ENCODE measurements around the gene PALMD. TPM values are rescaled to one million over a fixed set of nuclear protein-coding genes. Genes with fewer than 3 reads are reported as not detected.
A peak's percentile ranks its signal among the peaks of the same experiment; 100 is the strongest.

PALMD gene
- total RNA-seq, 1 donor from 2014 or later, result 39.5 TPM

DNA sequence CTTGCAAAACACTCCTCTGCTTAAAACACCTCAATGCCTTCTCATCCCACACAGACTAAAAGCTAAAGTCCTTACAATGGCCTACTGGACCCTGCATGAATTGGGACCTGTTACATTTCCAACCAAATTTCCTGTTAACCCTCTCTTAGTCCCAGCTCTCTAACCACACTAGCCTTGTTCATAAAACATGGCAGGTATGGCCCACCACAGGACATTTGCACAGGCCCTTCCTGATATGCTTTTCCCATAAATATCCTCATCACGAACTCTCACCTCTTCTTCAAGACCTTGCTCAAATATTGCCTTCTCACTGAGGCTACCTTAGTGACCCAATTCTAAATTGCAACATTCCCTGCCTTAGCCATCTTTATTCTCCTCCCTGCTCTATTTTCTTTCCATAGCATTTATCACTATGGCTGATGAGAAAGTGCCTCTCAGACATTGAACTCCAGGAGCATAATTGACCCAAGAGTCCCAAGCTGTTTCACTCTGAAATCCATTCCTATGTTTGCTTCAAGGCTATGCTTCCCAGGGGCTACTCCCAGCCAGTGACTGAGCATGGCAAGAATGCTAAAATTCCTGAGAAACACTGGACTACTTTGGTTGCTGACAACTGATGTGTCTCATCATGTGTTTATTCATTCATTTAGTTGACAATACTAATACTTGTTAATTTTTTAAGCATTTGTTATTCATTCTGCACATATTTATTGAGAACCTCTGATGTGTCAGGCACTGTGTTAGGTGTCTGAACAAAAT, 2.7 kb upstream of the PALMD start:
- no peaks in the 10 kb centered on the region for H3K9me3 ChIP-seq
- no peak overlapping the region for H3K27ac ChIP-seq

DNA sequence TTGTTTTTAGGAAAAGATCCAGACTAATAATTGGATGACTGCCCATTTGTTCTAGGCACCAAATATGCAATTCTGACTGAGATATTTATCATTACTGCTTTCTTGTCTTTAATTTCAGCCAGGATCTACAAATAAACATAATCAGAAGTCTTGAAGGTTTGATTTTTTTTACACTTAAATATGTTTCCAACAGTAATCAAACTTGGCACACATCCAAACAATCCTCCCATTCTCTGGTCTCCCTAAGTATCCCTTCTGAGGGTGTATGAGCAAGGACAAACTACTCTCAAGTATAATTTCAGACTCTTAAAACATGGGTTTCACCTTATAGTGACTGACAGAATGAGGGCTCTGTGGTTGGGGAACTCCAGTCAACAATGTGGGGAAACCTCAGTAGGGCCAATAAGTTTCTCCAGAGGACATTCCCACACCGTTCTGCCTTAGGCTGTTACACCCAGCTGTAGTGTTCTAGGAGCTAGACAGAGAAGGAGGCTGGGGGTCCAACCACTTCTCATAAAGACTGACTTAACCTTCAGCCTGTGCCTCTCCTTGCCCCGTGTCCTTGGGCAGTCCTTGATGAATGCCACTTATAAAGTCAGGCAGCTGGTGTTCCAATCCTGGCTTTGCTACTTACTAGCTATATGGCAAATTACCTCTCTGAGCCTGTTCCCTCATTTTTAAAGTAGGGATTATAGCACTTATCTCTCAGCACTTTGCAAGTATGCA, 1.5 kb upstream of the PALMD start:
- peaks cover 15% of the 10 kb centered on the region for H3K4me1 ChIP-seq
- DNase-seq (ENCODE audit: extremely low spot score in 2 of 2), result no peak
- no peak overlapping the region for H3K4me3 ChIP-seq
- H3K27ac ChIP-seq, result peak overlapping the region; percentile 62
- intact Hi-C loops (cut with DNase I), result no loop called here
- TF ChIP-seq POLR2AphosphoS5 (IDR thresholded peaks at IDR 0.05; ENCODE audit: insufficient read depth in 1 of 2, low read depth in 1 of 2), result no peak
- no peaks in the 10 kb centered on the region for H3K9me3 ChIP-seq
- H3K36me3 ChIP-seq, result no peaks in the 10 kb centered on the region
- no peaks in the 10 kb centered on the region for H3K27me3 ChIP-seq

More for the DNA sequence above, 2.7 kb upstream of the PALMD start:
- Histone ChIP-seq H3K4me3 (no peak overlapping the region), H3K36me3 (no peaks in the 10 kb centered on the region), H3K4me1 (peaks cover 15% of the 10 kb centered on the region), H3K27me3 (no peaks in the 10 kb centered on the region)
- TF ChIP-seq, protein P1, sequence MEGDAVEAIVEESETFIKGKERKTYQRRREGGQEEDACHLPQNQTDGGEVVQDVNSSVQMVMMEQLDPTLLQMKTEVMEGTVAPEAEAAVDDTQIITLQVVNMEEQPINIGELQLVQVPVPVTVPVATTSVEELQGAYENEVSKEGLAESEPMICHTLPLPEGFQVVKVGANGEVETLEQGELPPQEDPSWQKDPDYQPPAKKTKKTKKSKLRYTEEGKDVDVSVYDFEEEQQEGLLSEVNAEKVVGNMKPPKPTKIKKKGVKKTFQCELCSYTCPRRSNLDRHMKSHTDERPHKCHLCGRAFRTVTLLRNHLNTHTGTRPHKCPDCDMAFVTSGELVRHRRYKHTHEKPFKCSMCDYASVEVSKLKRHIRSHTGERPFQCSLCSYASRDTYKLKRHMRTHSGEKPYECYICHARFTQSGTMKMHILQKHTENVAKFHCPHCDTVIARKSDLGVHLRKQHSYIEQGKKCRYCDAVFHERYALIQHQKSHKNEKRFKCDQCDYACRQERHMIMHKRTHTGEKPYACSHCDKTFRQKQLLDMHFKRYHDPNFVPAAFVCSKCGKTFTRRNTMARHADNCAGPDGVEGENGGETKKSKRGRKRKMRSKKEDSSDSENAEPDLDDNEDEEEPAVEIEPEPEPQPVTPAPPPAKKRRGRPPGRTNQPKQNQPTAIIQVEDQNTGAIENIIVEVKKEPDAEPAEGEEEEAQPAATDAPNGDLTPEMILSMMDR (IDR thresholded peaks at IDR 0.05), result no peak
- TF ChIP-seq POLR2AphosphoS5 (IDR thresholded peaks at IDR 0.05; ENCODE audit: insufficient read depth in 1 of 2, low read depth in 1 of 2) (no peak), POLR2A (IDR thresholded peaks at IDR 0.05) (no peak)
- intact Hi-C loops (cut with DNase I), result no loop called here
- no peak for DNase-seq (ENCODE audit: extremely low spot score in 2 of 2)

DNA sequence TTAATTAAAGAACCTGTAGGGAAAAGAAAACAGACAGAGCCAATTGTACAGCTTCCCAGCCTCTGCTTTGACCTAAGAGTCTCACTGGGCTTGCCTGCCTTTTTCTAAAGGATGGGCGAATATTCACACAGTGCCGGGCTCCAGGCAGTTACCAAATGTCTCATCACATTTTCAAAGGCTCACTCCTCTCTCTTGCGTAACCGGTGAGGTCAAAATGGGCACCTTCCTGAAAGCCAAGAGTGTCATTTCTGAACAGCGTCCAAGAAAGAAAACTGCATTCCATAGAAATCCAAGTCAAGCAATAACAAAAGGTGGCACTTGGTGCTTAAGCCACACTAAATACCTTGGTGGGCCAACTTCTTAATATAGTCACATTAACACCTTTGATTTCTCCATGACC, 710 bp upstream of the PALMD start:
- intact Hi-C loops (cut with DNase I), result no loop called here
- H3K4me3 ChIP-seq, result peak overlapping the region; percentile 44 to 45
- H3K27ac ChIP-seq, result peak overlapping the region; percentile 64
- TF ChIP-seq POLR2AphosphoS5 (IDR thresholded peaks at IDR 0.05; ENCODE audit: insufficient read depth in 1 of 2, low read depth in 1 of 2), result peak in 1 of 2 donors; percentile 66
- TF ChIP-seq, protein P1 (IDR thresholded peaks at IDR 0.05), result no peak
- H3K27me3 ChIP-seq, result no peaks in the 10 kb centered on the region
- H3K9me3 ChIP-seq, result no peaks in the 10 kb centered on the region
- H3K4me1 ChIP-seq, result peaks cover 16% of the 10 kb centered on the region
- no peak for DNase-seq (ENCODE audit: extremely low spot score in 2 of 2)
- H3K36me3 ChIP-seq, result no peaks in the 10 kb centered on the region

DNA sequence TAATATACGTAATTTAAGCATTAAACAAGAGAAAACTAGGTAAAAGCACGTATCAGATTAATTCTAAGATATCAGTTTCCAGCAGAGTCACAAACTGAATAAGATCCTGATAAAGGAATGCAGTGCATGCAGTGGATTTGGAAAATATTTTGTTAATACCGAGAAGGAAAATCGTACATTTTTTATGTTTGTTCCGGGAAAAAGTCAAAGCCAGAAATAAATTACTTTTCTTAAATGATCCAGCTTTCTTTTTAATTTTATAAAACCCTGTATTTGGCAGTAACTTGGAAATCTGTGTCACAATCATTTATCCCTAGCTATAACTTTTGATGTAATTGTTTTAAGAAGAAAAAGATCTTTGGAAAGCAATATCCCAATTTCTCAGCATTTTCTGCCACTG, 955 bp downstream of the PALMD start:
- Histone ChIP-seq H3K36me3 (no peaks in the 10 kb centered on the region), H3K27me3 (no peaks in the 10 kb centered on the region), H3K9me3 (no peaks in the 10 kb centered on the region), H3K27ac (peak overlapping the region; percentile 64), H3K4me3 (peak overlapping the region; percentile 44 to 45), H3K4me1 (peaks cover 31% of the 10 kb centered on the region)
- no peak for DNase-seq (ENCODE audit: extremely low spot score in 2 of 2)
- TF ChIP-seq POLR2AphosphoS5 (IDR thresholded peaks at IDR 0.05; ENCODE audit: insufficient read depth in 1 of 2, low read depth in 1 of 2) (no peak), POLR2A (IDR thresholded peaks at IDR 0.05) (no peak)
- TF ChIP-seq, protein P1 (IDR thresholded peaks at IDR 0.05), result no peak
- intact Hi-C loops (cut with DNase I), result no loop called here

GRCh38 chr1:99647490-99647889, 1.6 kb downstream of the PALMD start:
- Histone ChIP-seq H3K9me3 (no peaks in the 10 kb centered on the region), H3K4me3 (peak overlapping the region; percentile 44 to 45), H3K4me1 (peaks cover 37% of the 10 kb centered on the region), H3K27me3 (no peaks in the 10 kb centered on the region), H3K27ac (peak overlapping the region; percentile 64), H3K36me3 (no peaks in the 10 kb centered on the region)
- no peak for TF ChIP-seq POLR2A (IDR thresholded peaks at IDR 0.05)
- TF ChIP-seq POLR2AphosphoS5 (IDR thresholded peaks at IDR 0.05; ENCODE audit: insufficient read depth in 1 of 2, low read depth in 1 of 2), result no peak
- TF ChIP-seq, protein P1 (IDR thresholded peaks at IDR 0.05), result no peak
- intact Hi-C loops (cut with DNase I), result no loop called here
- DNase-seq (ENCODE audit: extremely low spot score in 2 of 2), result no peak
